K562 (cell line): ENCODE measurements around the gene DGCR8. TPM values are rescaled to one million over a fixed set of nuclear protein-coding genes. Genes with fewer than 3 reads are reported as not detected.

Source experiments
- ARID2 ChIP-seq: fragments of 450-650 bp; IDR thresholded peaks from 2 replicates; pipeline ENCODE4 v1.6.1; 2017; ENCODE audit warnings: antibody characterized with exemption, mild to moderate bottlenecking
- CHD1 ChIP-seq: fragments of 200-600 bp; sonication (generic); IDR thresholded peaks from one replicate; pipeline ENCODE4 v1.6.1; 2012; ENCODE audit warnings: mild to moderate bottlenecking, moderate library complexity, low read length, inconsistent platforms
- EP300 ChIP-seq: IDR thresholded peaks from 2 replicates; pipeline ENCODE4 v1.6.1; 2012; ENCODE audit warnings: low read length, improper control_type of control experiment
- KDM5B ChIP-seq: fragments of 200-600 bp; sonication (generic); IDR thresholded peaks from 2 replicates; pipeline ENCODE4 v1.6.1; 2012; ENCODE audit warnings: low read depth, mild to moderate bottlenecking, moderate library complexity, low read length, control low read depth, inconsistent platforms; ENCODE audit not compliant: insufficient replicate concordance
- NEUROD1 ChIP-seq: fragments of 150-350 bp; IDR thresholded peaks from 2 replicates; pipeline ENCODE4 v1.6.1; 2014; ENCODE audit warnings: borderline replicate concordance, low read length, low read depth; ENCODE audit not compliant: partially characterized antibody
- POLR2A ChIP-seq: fragments of 450-650 bp; conservative IDR thresholded peaks from 2 replicates; pipeline ENCODE4 v1.6.1; 2016
- RBFOX2 ChIP-seq: fragments of 200-400 bp; formaldehyde crosslinking; IDR thresholded peaks from 2 replicates; pipeline ENCODE4 v1.6.1; 2017; ENCODE audit warnings: low read depth, mild to moderate bottlenecking, low read length, moderate library complexity
- SMC3 ChIP-seq: conservative IDR thresholded peaks from 2 replicates; pipeline ENCODE4 v1.6.1; 2011; ENCODE audit warnings: low read depth, low read length, improper control_type of control experiment; ENCODE audit not compliant: insufficient read depth
- YY1 ChIP-seq, 3 experiments: IDR thresholded peaks; 2 replicates each; pipeline ENCODE4 v1.6.1; 2011; ENCODE audit warnings: low read length in 2 of 3, mild to moderate bottlenecking in 2 of 3, moderate library complexity in 2 of 3, borderline replicate concordance in 1 of 3, control low read depth in 1 of 3, low read depth in 1 of 3; ENCODE audit not compliant: insufficient read depth in 3 of 3, insufficient replicate concordance in 2 of 3, control insufficient read depth in 1 of 3, insufficient read length in 1 of 3; ENCODE audit errors: extremely low read depth in 1 of 3
- ZNF217 ChIP-seq: sonication (generic); formaldehyde crosslinking; IDR thresholded peaks from 2 replicates; pipeline ENCODE4 v1.8.0; 2022; ENCODE audit warnings: mild to moderate bottlenecking, missing genetic modification reagents
- ZNF384 ChIP-seq: IDR thresholded peaks from 2 replicates; pipeline ENCODE4 v1.6.1; 2012; ENCODE audit warnings: low read depth, low read length, improper control_type of control experiment
- ZNF41 ChIP-seq: fragments of 250-450 bp; sonication (Bioruptor Pico); conservative IDR thresholded peaks from 2 replicates; pipeline ENCODE4 v1.4.0; 2020; ENCODE audit warnings: mild to moderate bottlenecking
- polyA plus RNA-seq, 8 experiments: library from polyadenylated mRNA; depleted of rRNA in 4 of 8; stranded (reverse) in 5 of 8; unstranded in 3 of 8; fragments of >200 nt; fragmentation: Nextera tagmentation in 2 of 8; fragmentation: Illumina TruSeq in 1 of 8; extraction: Ambion mirVana in 2 of 8; extraction: Trizol in 1 of 8; gene quantifications; 2 replicates each; pipeline versions ENCODE4 v1.2.1 to v1.2.3, GENCODE V29; 2011 to 2014; ENCODE audit warnings: inconsistent platforms in 1 of 8, missing spikeins in 1 of 8
- total RNA-seq, 7 experiments: library from RNA; depleted of rRNA in 6 of 7; stranded (reverse); fragments of >200 nt in 6 of 7; fragmentation: Illumina TruSeq in 2 of 7; extraction: Trizol in 2 of 7; gene quantifications; 2 replicates each; pipeline versions ENCODE4 v1.2.1 to v1.2.3, GENCODE V29; 2011 to 2021; ENCODE audit warnings: low replicate concordance in 1 of 7
- TF ChIP-seq, protein P1 (sequence below): fragments of 450-650 bp; IDR thresholded peaks from 2 replicates; pipeline ENCODE4 v1.6.1; 2018; ENCODE audit not compliant: partially characterized antibody
- TF ChIP-seq, protein P2 (sequence below): fragments of 450-650 bp; formaldehyde crosslinking; IDR thresholded peaks from 2 replicates; pipeline ENCODE4 v1.4.0; 2022; ENCODE audit warnings: missing genetic modification characterization
- TF ChIP-seq, protein P3 (sequence below), 2 experiments: fragments of 450-650 bp; IDR thresholded peaks; 2 replicates each; pipeline ENCODE4 v1.6.1; 2018; ENCODE audit warnings: mild to moderate bottlenecking in 2 of 2, low read depth in 1 of 2; ENCODE audit not compliant: partially characterized antibody in 2 of 2

The DGCR8 gene
- total and polyA plus RNA-seq, 9 of the 15 experiments (the other 6 are each of a cell fraction or from before 2014, with no cell fraction given), result 5.9 to 144 (median 80.1) TPM

DNA sequence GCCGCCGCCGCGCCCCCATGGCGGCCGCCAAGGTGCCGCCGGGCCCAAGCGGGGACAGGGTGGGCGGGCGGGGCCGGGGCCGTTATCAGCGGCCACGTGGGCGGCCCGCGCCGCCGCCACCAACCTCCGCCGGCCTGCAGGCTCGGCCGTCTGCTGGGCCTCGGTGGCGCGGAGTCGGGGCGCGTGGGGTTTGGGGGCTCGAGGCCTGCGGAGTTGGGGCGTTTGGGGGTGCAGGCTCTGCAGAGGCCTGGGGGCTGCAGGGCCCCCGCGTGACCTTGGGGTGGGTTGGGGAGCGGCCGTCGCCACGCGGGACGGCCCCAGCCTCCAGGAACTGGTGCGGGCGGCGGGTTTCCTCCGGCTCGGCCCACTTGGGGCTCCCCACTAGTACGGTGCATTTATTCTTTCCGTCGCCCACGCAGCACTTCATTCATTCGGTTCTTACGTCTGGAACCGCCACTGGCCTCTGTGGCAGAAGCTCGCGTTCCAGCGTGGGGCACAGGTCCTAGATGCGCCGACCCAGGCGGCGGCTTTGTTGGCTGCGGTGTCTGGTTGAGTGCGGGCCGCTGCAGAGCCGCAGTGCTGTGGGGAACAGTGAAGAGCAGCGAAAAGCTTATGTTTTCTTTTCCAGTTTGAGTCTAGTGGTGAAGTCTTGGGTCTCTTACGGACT, 37.7 kb downstream of the DGCR8 start (continued):
- peak in 2 of 3 experiments; percentile 5 to 42 for TF ChIP-seq YY1 (IDR thresholded peaks at IDR 0.05; ENCODE audit: borderline replicate concordance in 1 of 3, control insufficient read depth in 1 of 3, extremely low read depth in 1 of 3, insufficient read depth in 3 of 3, insufficient read length in 1 of 3, insufficient replicate concordance in 2 of 3, low read depth in 1 of 3, low read length in 2 of 3)
- peak; percentile 27; the same call in 1 of the 2 replicates for TF ChIP-seq EP300
- TF ChIP-seq SMC3, result peak; percentile 18; the same call in 1 of the 2 replicates
- TF ChIP-seq ZNF384, result peak; percentile 12; the same call in 1 of the 2 replicates
- TF ChIP-seq RBFOX2, result peak; percentile 82
- peak; percentile 77 for TF ChIP-seq KDM5B
- peak; percentile 73 for TF ChIP-seq POLR2A
- TF ChIP-seq ZNF217, result no peak
- no peak for TF ChIP-seq NEUROD1
- TF ChIP-seq, protein P1, sequence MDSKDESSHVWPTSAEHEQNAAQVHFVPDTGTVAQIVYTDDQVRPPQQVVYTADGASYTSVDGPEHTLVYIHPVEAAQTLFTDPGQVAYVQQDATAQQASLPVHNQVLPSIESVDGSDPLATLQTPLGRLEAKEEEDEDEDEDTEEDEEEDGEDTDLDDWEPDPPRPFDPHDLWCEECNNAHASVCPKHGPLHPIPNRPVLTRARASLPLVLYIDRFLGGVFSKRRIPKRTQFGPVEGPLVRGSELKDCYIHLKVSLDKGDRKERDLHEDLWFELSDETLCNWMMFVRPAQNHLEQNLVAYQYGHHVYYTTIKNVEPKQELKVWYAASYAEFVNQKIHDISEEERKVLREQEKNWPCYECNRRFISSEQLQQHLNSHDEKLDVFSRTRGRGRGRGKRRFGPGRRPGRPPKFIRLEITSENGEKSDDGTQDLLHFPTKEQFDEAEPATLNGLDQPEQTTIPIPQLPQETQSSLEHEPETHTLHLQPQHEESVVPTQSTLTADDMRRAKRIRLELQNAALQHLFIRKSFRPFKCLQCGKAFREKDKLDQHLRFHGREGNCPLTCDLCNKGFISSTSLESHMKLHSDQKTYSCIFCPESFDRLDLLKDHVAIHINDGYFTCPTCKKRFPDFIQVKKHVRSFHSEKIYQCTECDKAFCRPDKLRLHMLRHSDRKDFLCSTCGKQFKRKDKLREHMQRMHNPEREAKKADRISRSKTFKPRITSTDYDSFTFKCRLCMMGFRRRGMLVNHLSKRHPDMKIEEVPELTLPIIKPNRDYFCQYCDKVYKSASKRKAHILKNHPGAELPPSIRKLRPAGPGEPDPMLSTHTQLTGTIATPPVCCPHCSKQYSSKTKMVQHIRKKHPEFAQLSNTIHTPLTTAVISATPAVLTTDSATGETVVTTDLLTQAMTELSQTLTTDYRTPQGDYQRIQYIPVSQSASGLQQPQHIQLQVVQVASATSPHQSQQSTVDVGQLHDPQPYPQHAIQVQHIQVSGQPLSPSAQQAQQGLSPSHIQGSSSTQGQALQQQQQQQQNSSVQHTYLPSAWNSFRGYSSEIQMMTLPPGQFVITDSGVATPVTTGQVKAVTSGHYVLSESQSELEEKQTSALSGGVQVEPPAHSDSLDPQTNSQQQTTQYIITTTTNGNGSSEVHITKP, result no peak
- TF ChIP-seq, protein P2, sequence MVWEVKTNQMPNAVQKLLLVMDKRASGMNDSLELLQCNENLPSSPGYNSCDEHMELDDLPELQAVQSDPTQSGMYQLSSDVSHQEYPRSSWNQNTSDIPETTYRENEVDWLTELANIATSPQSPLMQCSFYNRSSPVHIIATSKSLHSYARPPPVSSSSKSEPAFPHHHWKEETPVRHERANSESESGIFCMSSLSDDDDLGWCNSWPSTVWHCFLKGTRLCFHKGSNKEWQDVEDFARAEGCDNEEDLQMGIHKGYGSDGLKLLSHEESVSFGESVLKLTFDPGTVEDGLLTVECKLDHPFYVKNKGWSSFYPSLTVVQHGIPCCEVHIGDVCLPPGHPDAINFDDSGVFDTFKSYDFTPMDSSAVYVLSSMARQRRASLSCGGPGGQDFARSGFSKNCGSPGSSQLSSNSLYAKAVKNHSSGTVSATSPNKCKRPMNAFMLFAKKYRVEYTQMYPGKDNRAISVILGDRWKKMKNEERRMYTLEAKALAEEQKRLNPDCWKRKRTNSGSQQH (CRISPR knock-in tag), result peak; percentile 83
- peak; percentile 13; the same call in 1 of the 2 replicates for TF ChIP-seq ARID2
- peak; percentile 100 for TF ChIP-seq CHD1
- no peak for TF ChIP-seq ZNF41 (CRISPR knock-in tag)
- TF ChIP-seq, protein P3, sequence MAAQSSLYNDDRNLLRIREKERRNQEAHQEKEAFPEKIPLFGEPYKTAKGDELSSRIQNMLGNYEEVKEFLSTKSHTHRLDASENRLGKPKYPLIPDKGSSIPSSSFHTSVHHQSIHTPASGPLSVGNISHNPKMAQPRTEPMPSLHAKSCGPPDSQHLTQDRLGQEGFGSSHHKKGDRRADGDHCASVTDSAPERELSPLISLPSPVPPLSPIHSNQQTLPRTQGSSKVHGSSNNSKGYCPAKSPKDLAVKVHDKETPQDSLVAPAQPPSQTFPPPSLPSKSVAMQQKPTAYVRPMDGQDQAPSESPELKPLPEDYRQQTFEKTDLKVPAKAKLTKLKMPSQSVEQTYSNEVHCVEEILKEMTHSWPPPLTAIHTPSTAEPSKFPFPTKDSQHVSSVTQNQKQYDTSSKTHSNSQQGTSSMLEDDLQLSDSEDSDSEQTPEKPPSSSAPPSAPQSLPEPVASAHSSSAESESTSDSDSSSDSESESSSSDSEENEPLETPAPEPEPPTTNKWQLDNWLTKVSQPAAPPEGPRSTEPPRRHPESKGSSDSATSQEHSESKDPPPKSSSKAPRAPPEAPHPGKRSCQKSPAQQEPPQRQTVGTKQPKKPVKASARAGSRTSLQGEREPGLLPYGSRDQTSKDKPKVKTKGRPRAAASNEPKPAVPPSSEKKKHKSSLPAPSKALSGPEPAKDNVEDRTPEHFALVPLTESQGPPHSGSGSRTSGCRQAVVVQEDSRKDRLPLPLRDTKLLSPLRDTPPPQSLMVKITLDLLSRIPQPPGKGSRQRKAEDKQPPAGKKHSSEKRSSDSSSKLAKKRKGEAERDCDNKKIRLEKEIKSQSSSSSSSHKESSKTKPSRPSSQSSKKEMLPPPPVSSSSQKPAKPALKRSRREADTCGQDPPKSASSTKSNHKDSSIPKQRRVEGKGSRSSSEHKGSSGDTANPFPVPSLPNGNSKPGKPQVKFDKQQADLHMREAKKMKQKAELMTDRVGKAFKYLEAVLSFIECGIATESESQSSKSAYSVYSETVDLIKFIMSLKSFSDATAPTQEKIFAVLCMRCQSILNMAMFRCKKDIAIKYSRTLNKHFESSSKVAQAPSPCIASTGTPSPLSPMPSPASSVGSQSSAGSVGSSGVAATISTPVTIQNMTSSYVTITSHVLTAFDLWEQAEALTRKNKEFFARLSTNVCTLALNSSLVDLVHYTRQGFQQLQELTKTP (IDR thresholded peaks at IDR 0.05; ENCODE audit: low read depth in 1 of 2, partially characterized antibody in 2 of 2), result peak in 1 of 2 experiments; percentile 42
